Measurements from ENCODE around the gene CC2D1A. TPM values are rescaled to one million over a fixed set of nuclear protein-coding genes. Genes with fewer than 3 reads are reported as not detected.
"Not testable (repeated sequence)": the region's sequence is repeated elsewhere in the genome, so short reads cannot be mapped to it uniquely, and the experiment has no call there.

CC2D1A gene
- total and polyA plus RNA-seq, 8 donors: 25.0 to 34.3 (median 30.5) TPM

- Histone ChIP-seq H3K9me3 (peaks cover 0 to 6% of the 10 kb centered on the region in 2 donors), H3K4me3 (no peak overlapping the region), H3K27ac (no peak overlapping the region), H3K36me3 (peaks cover 0 to 92% of the 10 kb centered on the region in 2 donors), H3K27me3 (no peaks in the 10 kb centered on the region), H3K4me1 (peaks cover 0 to 6% of the 10 kb centered on the region in 2 donors)
- TF ChIP-seq, protein P1, sequence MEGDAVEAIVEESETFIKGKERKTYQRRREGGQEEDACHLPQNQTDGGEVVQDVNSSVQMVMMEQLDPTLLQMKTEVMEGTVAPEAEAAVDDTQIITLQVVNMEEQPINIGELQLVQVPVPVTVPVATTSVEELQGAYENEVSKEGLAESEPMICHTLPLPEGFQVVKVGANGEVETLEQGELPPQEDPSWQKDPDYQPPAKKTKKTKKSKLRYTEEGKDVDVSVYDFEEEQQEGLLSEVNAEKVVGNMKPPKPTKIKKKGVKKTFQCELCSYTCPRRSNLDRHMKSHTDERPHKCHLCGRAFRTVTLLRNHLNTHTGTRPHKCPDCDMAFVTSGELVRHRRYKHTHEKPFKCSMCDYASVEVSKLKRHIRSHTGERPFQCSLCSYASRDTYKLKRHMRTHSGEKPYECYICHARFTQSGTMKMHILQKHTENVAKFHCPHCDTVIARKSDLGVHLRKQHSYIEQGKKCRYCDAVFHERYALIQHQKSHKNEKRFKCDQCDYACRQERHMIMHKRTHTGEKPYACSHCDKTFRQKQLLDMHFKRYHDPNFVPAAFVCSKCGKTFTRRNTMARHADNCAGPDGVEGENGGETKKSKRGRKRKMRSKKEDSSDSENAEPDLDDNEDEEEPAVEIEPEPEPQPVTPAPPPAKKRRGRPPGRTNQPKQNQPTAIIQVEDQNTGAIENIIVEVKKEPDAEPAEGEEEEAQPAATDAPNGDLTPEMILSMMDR (IDR thresholded peaks at IDR 0.05): no peak
- intact Hi-C loops (cut with DNase I): no loop called here
- ATAC-seq (peak; percentile 64), DNase-seq (no peak)
Measured at GRCh38 chr19:13920940-13921747, 15.1 kb downstream of the CC2D1A start.

GRCh38 chr19:13922118-13922517 lies 16.1 kb downstream of the CC2D1A start:
- peaks cover 0 to 11% of the 10 kb centered on the region in 2 donors for H3K4me1 ChIP-seq
- H3K27me3 ChIP-seq; ATAC-seq; H3K4me3 ChIP-seq; DNase-seq; H3K27ac ChIP-seq; H3K9me3 ChIP-seq; intact Hi-C loops (cut with DNase I): not testable (repeated sequence)
- peaks cover 0 to 97% of the 10 kb centered on the region in 2 donors for H3K36me3 ChIP-seq

DNA sequence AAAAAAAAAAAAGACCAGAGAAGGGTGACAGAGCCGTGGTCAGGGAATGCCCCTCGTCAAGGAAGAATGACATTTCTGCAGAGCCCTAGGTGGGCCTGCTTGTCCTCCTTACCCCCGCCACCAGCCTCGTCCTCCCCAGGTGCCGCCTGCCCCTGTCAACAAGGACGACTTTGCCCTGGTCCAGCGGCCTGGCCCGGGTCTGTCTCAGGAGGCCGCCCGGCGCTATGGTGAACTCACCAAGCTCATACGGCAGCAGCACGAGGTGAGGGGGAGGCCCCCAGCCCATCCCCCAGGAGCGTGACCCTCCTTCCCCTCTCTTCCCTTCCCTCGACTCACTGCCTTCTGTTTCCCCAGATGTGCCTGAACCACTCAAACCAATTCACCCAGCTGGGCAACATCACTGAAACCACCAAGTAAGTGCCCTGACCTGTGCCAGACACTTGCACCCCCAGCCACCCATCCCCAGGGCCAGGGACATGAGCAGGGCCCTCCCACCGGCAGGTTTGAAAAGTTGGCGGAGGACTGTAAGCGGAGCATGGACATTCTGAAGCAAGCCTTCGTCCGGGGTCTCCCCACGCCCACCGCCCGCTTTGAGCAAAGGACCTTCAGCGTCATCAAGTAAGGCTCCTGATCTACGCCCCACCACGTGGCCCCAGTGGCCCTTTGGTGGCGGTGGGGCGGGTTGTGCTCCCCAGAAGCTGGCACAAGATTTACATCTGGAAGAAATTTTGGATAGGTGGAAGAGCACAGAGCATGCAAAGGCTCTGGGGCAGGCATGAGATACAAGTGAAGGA lies 17.4 kb downstream of the CC2D1A start:
- H3K4me1 ChIP-seq: peaks cover 0 to 12% of the 10 kb centered on the region in 2 donors
- ATAC-seq (no peak), DNase-seq (no peak)
- intact Hi-C loops (cut with DNase I): no loop called here
- H3K27ac ChIP-seq: no peak overlapping the region
- TF ChIP-seq, protein P1 (IDR thresholded peaks at IDR 0.05): no peak
- H3K9me3 ChIP-seq: peaks cover 0 to 6% of the 10 kb centered on the region in 2 donors
- H3K4me3 ChIP-seq: no peak overlapping the region
- H3K27me3 ChIP-seq: no peaks in the 10 kb centered on the region
- peaks cover 0 to 97% of the 10 kb centered on the region in 2 donors for H3K36me3 ChIP-seq

DNA sequence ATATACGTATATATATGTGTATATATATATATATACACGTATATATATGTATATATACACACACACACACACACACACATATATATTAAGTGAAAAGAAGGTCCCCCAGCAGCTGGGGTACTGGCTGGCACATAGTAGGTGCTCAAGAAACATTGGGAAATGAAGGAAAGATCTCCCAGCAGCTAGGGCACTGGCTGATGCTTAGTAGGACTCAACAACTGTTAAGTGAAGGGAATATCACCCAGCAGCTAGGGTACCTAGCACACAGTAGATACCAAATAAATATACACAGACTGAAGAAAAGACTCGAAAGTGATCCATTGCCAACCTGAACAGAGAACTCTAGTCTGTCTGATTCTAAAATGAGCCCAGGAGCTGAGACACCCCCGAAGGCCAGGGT lies 20.0 kb downstream of the CC2D1A start:
- H3K36me3 ChIP-seq: peaks cover 0 to 85% of the 10 kb centered on the region in 2 donors
- intact Hi-C loops (cut with DNase I): no loop called here
- TF ChIP-seq, protein P1 (IDR thresholded peaks at IDR 0.05): no peak

GRCh38 chr19:13926715-13927114 lies 20.7 kb downstream of the CC2D1A start:
- Histone ChIP-seq H3K36me3 (peaks cover 0 to 85% of the 10 kb centered on the region in 2 donors), H3K27ac (peak overlapping the region; percentile 26 to 53), H3K4me1 (peaks cover 0 to 12% of the 10 kb centered on the region in 2 donors), H3K27me3 (no peaks in the 10 kb centered on the region), H3K4me3 (no peak overlapping the region), H3K9me3 (no peaks in the 10 kb centered on the region)
- ATAC-seq: peak; percentile 23
- intact Hi-C loops (cut with DNase I): no loop called here
- TF ChIP-seq, protein P1 (IDR thresholded peaks at IDR 0.05): no peak
- DNase-seq: no peak

More for the DNA sequence above, 20.0 kb downstream of the CC2D1A start:
- peaks cover 0 to 2% of the 10 kb centered on the region in 2 donors for H3K9me3 ChIP-seq
- H3K27me3 ChIP-seq: no peaks in the 10 kb centered on the region
- no peak overlapping the region for H3K4me3 ChIP-seq
- ATAC-seq: no peak
- DNase-seq: no peak
- H3K4me1 ChIP-seq: peaks cover 0 to 12% of the 10 kb centered on the region in 2 donors
- peak overlapping the region; percentile 26 to 53 for H3K27ac ChIP-seq
